Measurements from ENCODE around the gene LGI1.

Gene LGI1

GRCh38 chr10:93755443-93756116 is 2.2 kb upstream of the LGI1 start:
- DNase-seq (ENCODE audit: low read depth) = no peak
- TF ChIP-seq MAX (IDR thresholded peaks at IDR 0.05; ENCODE audit: low read depth, low read length) = no peak
- no peak for TF ChIP-seq POLR2A (IDR thresholded peaks at IDR 0.05; ENCODE audit: extremely low read depth, insufficient read length)
- no peak for TF ChIP-seq MYC (IDR thresholded peaks at IDR 0.05; ENCODE audit: low read depth, low read length)
- no peak for TF ChIP-seq CTCF (IDR thresholded peaks at IDR 0.05; ENCODE audit: low read depth, low read length)
- no peak overlapping the region for H3K4me3 ChIP-seq (ENCODE audit: low read depth, low read length)

GRCh38 chr10:93756118-93756517 is 1.6 kb upstream of the LGI1 start:
- no peak overlapping the region for H3K4me3 ChIP-seq (ENCODE audit: low read depth, low read length)
- DNase-seq (ENCODE audit: low read depth) = no peak
- TF ChIP-seq MAX (IDR thresholded peaks at IDR 0.05; ENCODE audit: low read depth, low read length) (no peak), MYC (IDR thresholded peaks at IDR 0.05; ENCODE audit: low read depth, low read length) (no peak), POLR2A (IDR thresholded peaks at IDR 0.05; ENCODE audit: extremely low read depth, insufficient read length) (no peak), CTCF (IDR thresholded peaks at IDR 0.05; ENCODE audit: low read depth, low read length) (no peak)

GRCh38 chr10:93757136-93757535 is 600 bp upstream of the LGI1 start:
- TF ChIP-seq CTCF (IDR thresholded peaks at IDR 0.05; ENCODE audit: low read depth, low read length) (no peak), MYC (IDR thresholded peaks at IDR 0.05; ENCODE audit: low read depth, low read length) (no peak), MAX (IDR thresholded peaks at IDR 0.05; ENCODE audit: low read depth, low read length) (no peak), POLR2A (IDR thresholded peaks at IDR 0.05; ENCODE audit: extremely low read depth, insufficient read length) (no peak)
- no peak overlapping the region for H3K4me3 ChIP-seq (ENCODE audit: low read depth, low read length)
- no peak for DNase-seq (ENCODE audit: low read depth)

- TF ChIP-seq MAX (IDR thresholded peaks at IDR 0.05; ENCODE audit: low read depth, low read length) (no peak), CTCF (IDR thresholded peaks at IDR 0.05; ENCODE audit: low read depth, low read length) (no peak), MYC (IDR thresholded peaks at IDR 0.05; ENCODE audit: low read depth, low read length) (no peak), POLR2A (IDR thresholded peaks at IDR 0.05; ENCODE audit: extremely low read depth, insufficient read length) (no peak)
- no peak for DNase-seq (ENCODE audit: low read depth)
- no peak overlapping the region for H3K4me3 ChIP-seq (ENCODE audit: low read depth, low read length)
Observed at GRCh38 chr10:93758508-93758885, 761 bp downstream of the LGI1 start.

- TF ChIP-seq MYC (IDR thresholded peaks at IDR 0.05; ENCODE audit: low read depth, low read length) (no peak), CTCF (IDR thresholded peaks at IDR 0.05; ENCODE audit: low read depth, low read length) (no peak), MAX (IDR thresholded peaks at IDR 0.05; ENCODE audit: low read depth, low read length) (no peak), POLR2A (IDR thresholded peaks at IDR 0.05; ENCODE audit: extremely low read depth, insufficient read length) (no peak)
- no peak for DNase-seq (ENCODE audit: low read depth)
- H3K4me3 ChIP-seq (ENCODE audit: low read depth, low read length) = no peak overlapping the region
Observed at GRCh38 chr10:93758891-93759410, 1.2 kb downstream of the LGI1 start.

Measured in NB4 (cell line).